GM12878 (cell line): ENCODE data around the gene TPR. TPM values are rescaled to one million over a fixed set of nuclear protein-coding genes. Genes with fewer than 3 reads are reported as not detected.

ENCODE experiments used
- CBX5 ChIP-seq: sonication (generic); IDR thresholded peaks from 2 replicates; pipeline ENCODE4 v1.6.1; 2016; ENCODE audit warnings: low read depth, moderate library complexity, mild to moderate bottlenecking, inconsistent platforms
- CHD2 ChIP-seq: IDR thresholded peaks from 2 replicates; pipeline ENCODE4 v1.6.1; 2011; ENCODE audit warnings: low read depth, low read length, improper control_type of control experiment, borderline replicate concordance
- ESRRA ChIP-seq: IDR thresholded peaks from 2 replicates; pipeline ENCODE4 v1.6.1; 2012; ENCODE audit warnings: mild to moderate bottlenecking, low read length, improper control_type of control experiment
- FOXK2 ChIP-seq: fragments of 450-650 bp; IDR thresholded peaks from 2 replicates; pipeline ENCODE4 v1.6.1; 2017; ENCODE audit warnings: mild to moderate bottlenecking, moderate library complexity
- GABPA ChIP-seq: IDR thresholded peaks from 2 replicates; pipeline ENCODE4 v1.6.1; 2014; ENCODE audit warnings: antibody characterized with exemption, low read depth, mild to moderate bottlenecking, inconsistent platforms
- GATAD2B ChIP-seq: fragments of 450-650 bp; conservative IDR thresholded peaks from 2 replicates; pipeline ENCODE4 v1.6.1; 2017; ENCODE audit warnings: low read depth, mild to moderate bottlenecking, moderate library complexity
- HDAC2 ChIP-seq: fragments of 200-600 bp; sonication (generic); IDR thresholded peaks from 2 replicates; pipeline ENCODE4 v1.6.1; 2017
- HDGF ChIP-seq: fragments of 450-650 bp; IDR thresholded peaks from 2 replicates; pipeline ENCODE4 v1.6.1; 2016; ENCODE audit warnings: antibody characterized with exemption
- IRF4 ChIP-seq: IDR thresholded peaks from 2 replicates; pipeline ENCODE4 v1.6.1; 2011; ENCODE audit warnings: low read depth, low read length
- LARP7 ChIP-seq: fragments of 450-650 bp; IDR thresholded peaks from 2 replicates; pipeline ENCODE4 v1.6.1; 2017; ENCODE audit warnings: mild to moderate bottlenecking
- NFXL1 ChIP-seq: fragments of 450-650 bp; IDR thresholded peaks from 2 replicates; pipeline ENCODE4 v1.6.1; 2017; ENCODE audit warnings: antibody characterized with exemption, mild to moderate bottlenecking, borderline replicate concordance
- RELA ChIP-seq: fragments of 450-650 bp; IDR thresholded peaks from 2 replicates; pipeline ENCODE4 v1.8.0; 2014; ENCODE audit warnings: borderline replicate concordance; ENCODE audit not compliant: partially characterized antibody
- RFX5 ChIP-seq: IDR thresholded peaks from 2 replicates; pipeline ENCODE4 v1.6.1; 2011; ENCODE audit warnings: low read depth, low read length, improper control_type of control experiment
- SIX5 ChIP-seq: IDR thresholded peaks from 2 replicates; pipeline ENCODE4 v1.6.1; 2011; ENCODE audit warnings: mild to moderate bottlenecking, low read depth, low read length, moderate library complexity; ENCODE audit not compliant: severe bottlenecking
- SP1 ChIP-seq: IDR thresholded peaks from one replicate; pipeline ENCODE4 v1.6.1; 2011; ENCODE audit warnings: low read depth, low read length
- STAT3 ChIP-seq: IDR thresholded peaks from 2 replicates; pipeline ENCODE4 v1.6.1; 2011; ENCODE audit warnings: low read depth, low read length, improper control_type of control experiment
- SUZ12 ChIP-seq: fragments of 200-600 bp; sonication (generic); IDR thresholded peaks from one replicate; pipeline ENCODE4 v1.6.1; 2018; ENCODE audit warnings: antibody characterized with exemption, mild to moderate bottlenecking; ENCODE audit not compliant: unreplicated experiment
- TAF1 ChIP-seq: IDR thresholded peaks from 2 replicates; pipeline ENCODE4 v1.6.1; 2011; ENCODE audit warnings: mild to moderate bottlenecking, low read depth, low read length, borderline replicate concordance
- ZBED1 ChIP-seq: IDR thresholded peaks from 2 replicates; pipeline ENCODE4 v1.6.1; 2016; ENCODE audit warnings: borderline replicate concordance
- polyA plus RNA-seq, 11 experiments: library from polyadenylated mRNA; depleted of rRNA in 4 of 11; unstranded in 6 of 11; stranded (reverse) in 5 of 11; fragments of >200 nt; fragmentation: Nextera tagmentation in 4 of 11; fragmentation: Illumina TruSeq in 1 of 11; extraction: Ambion mirVana in 4 of 11; extraction: Trizol in 1 of 11; gene quantifications; 1 replicate in 1 of 11; 2 replicates in 10 of 11; pipeline versions ENCODE4 v1.2.1 to v1.2.3, GENCODE V29; 2011 to 2016; ENCODE audit warnings: inconsistent platforms in 2 of 11, missing spikeins in 2 of 11, low read depth in 1 of 11
- total RNA-seq, 4 experiments: library from RNA; depleted of rRNA in 3 of 4; stranded (reverse); fragments of >200 nt in 3 of 4; fragmentation: Illumina TruSeq in 1 of 4; extraction: Trizol in 1 of 4; gene quantifications; 2 replicates each; pipeline versions ENCODE4 v1.2.1 to v1.2.3, GENCODE V29; 2013 to 2021
- TF ChIP-seq, protein P1 (sequence below): fragments of 450-650 bp; IDR thresholded peaks from 2 replicates; pipeline ENCODE4 v1.6.1; 2014; ENCODE audit warnings: mild to moderate bottlenecking
- TF ChIP-seq, protein P2 (sequence below): fragments of 150-350 bp; IDR thresholded peaks from 2 replicates; pipeline ENCODE4 v1.6.1; 2014; ENCODE audit warnings: mild to moderate bottlenecking, low read depth, low read length
- TF ChIP-seq, protein P3 (sequence below): IDR thresholded peaks from 2 replicates; pipeline ENCODE4 v1.6.1; 2011; ENCODE audit warnings: mild to moderate bottlenecking, low read depth, low read length, moderate library complexity; ENCODE audit not compliant: insufficient replicate concordance
- TF ChIP-seq, protein P4 (sequence below): IDR thresholded peaks from 2 replicates; pipeline ENCODE4 v1.6.1; 2011; ENCODE audit warnings: low read depth, mild to moderate bottlenecking, low read length, moderate library complexity, borderline replicate concordance; ENCODE audit errors: extremely low read depth
- TF ChIP-seq, protein P5 (sequence below): fragments of 450-650 bp; IDR thresholded peaks from 2 replicates; pipeline ENCODE4 v1.6.1; 2017; ENCODE audit warnings: mild to moderate bottlenecking, low read depth, inconsistent platforms; ENCODE audit not compliant: poor library complexity, severe bottlenecking

The TPR gene
- total and polyA plus RNA-seq, 10 of the 15 experiments (the other 5 are each of a cell fraction or from before 2014, with no cell fraction given) = 30.9 to 122 (median 92.2) TPM

DNA sequence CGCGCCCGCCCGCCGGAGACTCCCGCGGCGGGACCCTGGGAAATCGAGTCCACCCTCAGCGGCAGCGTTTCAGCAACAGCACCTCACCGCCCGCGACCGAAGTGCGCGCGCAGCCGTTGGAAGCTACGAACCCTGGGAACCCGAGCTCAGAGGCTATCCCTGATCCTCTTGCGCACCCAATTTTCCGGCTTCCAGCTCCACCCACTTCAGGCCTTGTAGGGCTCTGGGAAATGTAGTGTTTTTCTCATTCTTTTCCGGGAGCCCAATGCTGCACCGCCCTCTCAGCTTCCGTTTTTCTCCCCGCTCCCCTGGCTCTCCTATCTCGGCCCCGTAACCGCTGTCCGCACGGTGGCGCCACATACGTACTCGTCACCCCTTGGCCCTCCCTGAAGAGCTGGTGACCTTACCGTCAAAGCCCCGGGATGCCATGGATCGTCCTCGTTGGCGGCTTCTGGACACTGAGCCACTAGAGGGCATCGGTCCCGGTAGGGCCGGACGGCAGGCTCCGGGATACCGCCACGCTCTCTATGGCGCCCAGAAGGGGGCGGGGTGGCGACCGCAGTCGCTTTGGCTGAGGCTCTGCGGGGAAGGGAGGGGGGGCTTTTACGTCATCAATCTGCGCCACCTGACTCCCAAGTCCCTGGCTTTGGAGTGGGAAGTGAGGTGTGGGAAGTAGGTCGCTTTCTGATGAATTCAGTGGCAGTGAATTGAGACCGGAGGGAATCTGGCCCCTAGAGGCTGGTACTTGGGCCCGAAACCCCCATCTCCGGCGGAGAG lies at the start of gene TPR, which contains the start of gene ODR4 (continued):
- peak; percentile 77; the same call in 1 of the 2 replicates for TF ChIP-seq CHD2
- TF ChIP-seq NFXL1 = no peak
- 0 out of 2 replicates have a peak, but pooled peaks have one; percentile 6 for TF ChIP-seq RFX5
- peak; percentile 73; the same call in 1 of the 2 replicates for TF ChIP-seq TAF1
- no peak for TF ChIP-seq SUZ12
- TF ChIP-seq, protein P1, sequence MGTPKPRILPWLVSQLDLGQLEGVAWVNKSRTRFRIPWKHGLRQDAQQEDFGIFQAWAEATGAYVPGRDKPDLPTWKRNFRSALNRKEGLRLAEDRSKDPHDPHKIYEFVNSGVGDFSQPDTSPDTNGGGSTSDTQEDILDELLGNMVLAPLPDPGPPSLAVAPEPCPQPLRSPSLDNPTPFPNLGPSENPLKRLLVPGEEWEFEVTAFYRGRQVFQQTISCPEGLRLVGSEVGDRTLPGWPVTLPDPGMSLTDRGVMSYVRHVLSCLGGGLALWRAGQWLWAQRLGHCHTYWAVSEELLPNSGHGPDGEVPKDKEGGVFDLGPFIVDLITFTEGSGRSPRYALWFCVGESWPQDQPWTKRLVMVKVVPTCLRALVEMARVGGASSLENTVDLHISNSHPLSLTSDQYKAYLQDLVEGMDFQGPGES = peak; percentile 67; the same call in 1 of the 2 replicates
- TF ChIP-seq GABPA = peak; percentile 77
- peak; percentile 48 for TF ChIP-seq SP1
- TF ChIP-seq HDAC2 = no peak
- TF ChIP-seq CBX5 = peak; percentile 77; the same call in 1 of the 2 replicates
- TF ChIP-seq FOXK2 = no peak
- peak; percentile 66 for TF ChIP-seq GATAD2B
- 0 out of 2 replicates have a peak, but pooled peaks have one; percentile 18 for TF ChIP-seq ZBED1
- TF ChIP-seq, protein P2, sequence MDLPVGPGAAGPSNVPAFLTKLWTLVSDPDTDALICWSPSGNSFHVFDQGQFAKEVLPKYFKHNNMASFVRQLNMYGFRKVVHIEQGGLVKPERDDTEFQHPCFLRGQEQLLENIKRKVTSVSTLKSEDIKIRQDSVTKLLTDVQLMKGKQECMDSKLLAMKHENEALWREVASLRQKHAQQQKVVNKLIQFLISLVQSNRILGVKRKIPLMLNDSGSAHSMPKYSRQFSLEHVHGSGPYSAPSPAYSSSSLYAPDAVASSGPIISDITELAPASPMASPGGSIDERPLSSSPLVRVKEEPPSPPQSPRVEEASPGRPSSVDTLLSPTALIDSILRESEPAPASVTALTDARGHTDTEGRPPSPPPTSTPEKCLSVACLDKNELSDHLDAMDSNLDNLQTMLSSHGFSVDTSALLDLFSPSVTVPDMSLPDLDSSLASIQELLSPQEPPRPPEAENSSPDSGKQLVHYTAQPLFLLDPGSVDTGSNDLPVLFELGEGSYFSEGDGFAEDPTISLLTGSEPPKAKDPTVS = no peak
- no peak for TF ChIP-seq STAT3
- TF ChIP-seq HDGF = peak; percentile 94
- 0 out of 2 replicates have a peak, but pooled peaks have one; percentile 3 for TF ChIP-seq IRF4
- TF ChIP-seq, protein P3, sequence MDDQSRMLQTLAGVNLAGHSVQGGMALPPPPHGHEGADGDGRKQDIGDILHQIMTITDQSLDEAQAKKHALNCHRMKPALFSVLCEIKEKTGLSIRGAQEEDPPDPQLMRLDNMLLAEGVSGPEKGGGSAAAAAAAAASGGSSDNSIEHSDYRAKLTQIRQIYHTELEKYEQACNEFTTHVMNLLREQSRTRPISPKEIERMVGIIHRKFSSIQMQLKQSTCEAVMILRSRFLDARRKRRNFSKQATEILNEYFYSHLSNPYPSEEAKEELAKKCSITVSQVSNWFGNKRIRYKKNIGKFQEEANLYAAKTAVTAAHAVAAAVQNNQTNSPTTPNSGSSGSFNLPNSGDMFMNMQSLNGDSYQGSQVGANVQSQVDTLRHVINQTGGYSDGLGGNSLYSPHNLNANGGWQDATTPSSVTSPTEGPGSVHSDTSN = no peak
- TF ChIP-seq ESRRA = peak; percentile 44; the same call in 1 of the 2 replicates
- TF ChIP-seq LARP7 = peak; percentile 56; the same call in 1 of the 2 replicates
- TF ChIP-seq, protein P4, sequence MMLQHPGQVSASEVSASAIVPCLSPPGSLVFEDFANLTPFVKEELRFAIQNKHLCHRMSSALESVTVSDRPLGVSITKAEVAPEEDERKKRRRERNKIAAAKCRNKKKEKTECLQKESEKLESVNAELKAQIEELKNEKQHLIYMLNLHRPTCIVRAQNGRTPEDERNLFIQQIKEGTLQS = peak; percentile 69; the same call in 1 of the 2 replicates
- TF ChIP-seq SIX5 = peak; percentile 81
- peak; percentile 87 for TF ChIP-seq RELA
- TF ChIP-seq, protein P5, sequence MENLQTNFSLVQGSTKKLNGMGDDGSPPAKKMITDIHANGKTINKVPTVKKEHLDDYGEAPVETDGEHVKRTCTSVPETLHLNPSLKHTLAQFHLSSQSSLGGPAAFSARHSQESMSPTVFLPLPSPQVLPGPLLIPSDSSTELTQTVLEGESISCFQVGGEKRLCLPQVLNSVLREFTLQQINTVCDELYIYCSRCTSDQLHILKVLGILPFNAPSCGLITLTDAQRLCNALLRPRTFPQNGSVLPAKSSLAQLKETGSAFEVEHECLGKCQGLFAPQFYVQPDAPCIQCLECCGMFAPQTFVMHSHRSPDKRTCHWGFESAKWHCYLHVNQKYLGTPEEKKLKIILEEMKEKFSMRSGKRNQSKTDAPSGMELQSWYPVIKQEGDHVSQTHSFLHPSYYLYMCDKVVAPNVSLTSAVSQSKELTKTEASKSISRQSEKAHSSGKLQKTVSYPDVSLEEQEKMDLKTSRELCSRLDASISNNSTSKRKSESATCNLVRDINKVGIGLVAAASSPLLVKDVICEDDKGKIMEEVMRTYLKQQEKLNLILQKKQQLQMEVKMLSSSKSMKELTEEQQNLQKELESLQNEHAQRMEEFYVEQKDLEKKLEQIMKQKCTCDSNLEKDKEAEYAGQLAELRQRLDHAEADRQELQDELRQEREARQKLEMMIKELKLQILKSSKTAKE = peak; percentile 67
